DND-41 (cell line): ENCODE data around the gene ACSL3.

ENCODE experiments used
- ATAC-seq: fragments of 200-7000 bp; cut with Tn5 transposase; 3 replicates; pipeline ENCODE4 v1.9.1; 2021; ENCODE audit warnings: low read depth; ENCODE audit not compliant: insufficient read depth
- DNase-seq: peaks from one replicate; pipeline ENCODE4 v3.0.0-alpha.2; 2020
- H2AFZ ChIP-seq: 2 replicates; pipeline ENCODE4 v1.6.0; 2012; ENCODE audit warnings: low read depth, low read length
- H3K27ac ChIP-seq: 2 replicates; pipeline ENCODE4 v1.5.1; 2012; ENCODE audit warnings: low read length, inconsistent platforms
- H3K27me3 ChIP-seq: fragments of 200-600 bp; sonication (generic); 2 replicates; pipeline ENCODE4 v1.6.0; 2012; ENCODE audit warnings: low read length, mild to moderate bottlenecking, inconsistent platforms; ENCODE audit not compliant: insufficient read depth, poor library complexity
- H3K36me3 ChIP-seq: 2 replicates; pipeline ENCODE4 v1.5.1; 2012; ENCODE audit warnings: low read length, inconsistent platforms; ENCODE audit not compliant: insufficient read depth
- H3K4me1 ChIP-seq: 2 replicates; pipeline ENCODE4 v1.5.1; 2012; ENCODE audit warnings: mild to moderate bottlenecking, low read length; ENCODE audit not compliant: insufficient read depth
- H3K4me2 ChIP-seq: 2 replicates; pipeline ENCODE4 v1.6.0; 2012; ENCODE audit warnings: mild to moderate bottlenecking, moderate library complexity, low read length, inconsistent platforms; ENCODE audit not compliant: insufficient read depth
- H3K4me3 ChIP-seq, 2 experiments: fragments of 200-600 bp in 1 of 2; shearing (Covaris generic) in 1 of 2; 2 replicates each; pipeline ENCODE4 v1.5.1; 2012 to 2016; ENCODE audit warnings: inconsistent platforms in 2 of 2, low read length in 2 of 2, mild to moderate bottlenecking in 2 of 2, low read depth in 1 of 2, moderate library complexity in 1 of 2
- H3K79me2 ChIP-seq: 2 replicates; pipeline ENCODE4 v1.6.0; 2012; ENCODE audit warnings: low read length, inconsistent platforms; ENCODE audit not compliant: insufficient read depth
- H3K9ac ChIP-seq: 2 replicates; pipeline ENCODE4 v1.6.0; 2012; ENCODE audit warnings: low read depth, mild to moderate bottlenecking, inconsistent platforms, low read length, moderate library complexity
- H3K9me3 ChIP-seq: 2 replicates; pipeline ENCODE4 v1.5.1; 2012; ENCODE audit warnings: low read length, moderate library complexity, mild to moderate bottlenecking, inconsistent platforms; ENCODE audit not compliant: insufficient read depth, severe bottlenecking
- H4K20me1 ChIP-seq: 2 replicates; pipeline ENCODE4 v1.6.0; 2012; ENCODE audit warnings: low read length; ENCODE audit not compliant: insufficient read depth
- CTCF ChIP-seq: IDR thresholded peaks from 2 replicates; pipeline ENCODE4 v1.5.1; 2012; ENCODE audit warnings: borderline replicate concordance, low read length, moderate library complexity, mild to moderate bottlenecking; ENCODE audit not compliant: poor library complexity, severe bottlenecking; ENCODE audit errors: extremely low read depth
- EZH2 ChIP-seq: IDR thresholded peaks from 3 replicates; pipeline ENCODE4 v1.6.1; 2012; ENCODE audit warnings: borderline replicate concordance, low read depth, mild to moderate bottlenecking, moderate library complexity, low read length, inconsistent platforms; ENCODE audit not compliant: severe bottlenecking

The ACSL3 gene

GRCh38 chr2:222955008-222955407, 94.2 kb downstream of the ACSL3 start:
- H3K27ac ChIP-seq, result no peak overlapping the region
- H4K20me1 ChIP-seq, result no peaks in the 10 kb centered on the region
- no peaks in the 10 kb centered on the region for H3K9me3 ChIP-seq
- DNase-seq (no peak), ATAC-seq (no peak)
- no peaks in the 10 kb centered on the region for H3K27me3 ChIP-seq
- no peaks in the 10 kb centered on the region for H3K36me3 ChIP-seq
- H3K4me1 ChIP-seq, result no peaks in the 10 kb centered on the region
- H3K4me2 ChIP-seq, result no peak overlapping the region
- no peak overlapping the region for H3K9ac ChIP-seq
- TF ChIP-seq EZH2, result no peak
- no peak for TF ChIP-seq CTCF
- H3K79me2 ChIP-seq, result no peaks in the 10 kb centered on the region
- H3K4me3 ChIP-seq, result no peak overlapping the region
- H2AFZ ChIP-seq, result no peak overlapping the region

GRCh38 chr2:222959358-222959757, 98.5 kb downstream of the ACSL3 start:
- Histone ChIP-seq H3K4me3 (no peak overlapping the region), H3K27ac (no peak overlapping the region), H2AFZ (no peak overlapping the region), H3K9me3 (no peaks in the 10 kb centered on the region), H3K9ac (no peak overlapping the region), H4K20me1 (no peaks in the 10 kb centered on the region), H3K4me2 (no peak overlapping the region), H3K4me1 (no peaks in the 10 kb centered on the region), H3K36me3 (no peaks in the 10 kb centered on the region), H3K27me3 (no peaks in the 10 kb centered on the region), H3K79me2 (no peaks in the 10 kb centered on the region)
- DNase-seq, result no peak
- TF ChIP-seq CTCF (no peak), EZH2 (no peak)
- ATAC-seq, result no peak

GRCh38 chr2:222960126-222960525, 99.3 kb downstream of the ACSL3 start:
- no peaks in the 10 kb centered on the region for H4K20me1 ChIP-seq
- no peak overlapping the region for H2AFZ ChIP-seq
- H3K4me1 ChIP-seq, result no peaks in the 10 kb centered on the region
- no peaks in the 10 kb centered on the region for H3K79me2 ChIP-seq
- TF ChIP-seq CTCF (no peak), EZH2 (no peak)
- H3K9ac ChIP-seq, result no peak overlapping the region
- H3K27me3 ChIP-seq, result no peaks in the 10 kb centered on the region
- no peak for ATAC-seq
- H3K9me3 ChIP-seq, result no peaks in the 10 kb centered on the region
- no peak overlapping the region for H3K4me3 ChIP-seq
- H3K36me3 ChIP-seq, result no peaks in the 10 kb centered on the region
- no peak overlapping the region for H3K4me2 ChIP-seq
- H3K27ac ChIP-seq, result no peak overlapping the region
- DNase-seq, result no peak

GRCh38 chr2:222963641-222964040, 102.8 kb downstream of the ACSL3 start:
- ATAC-seq (no peak), DNase-seq (no peak)
- H3K4me3 ChIP-seq, result no peak overlapping the region
- H3K4me2 ChIP-seq, result no peak overlapping the region
- no peak overlapping the region for H3K27ac ChIP-seq
- TF ChIP-seq EZH2, result no peak
- no peak overlapping the region for H3K9ac ChIP-seq
- H3K79me2 ChIP-seq, result no peaks in the 10 kb centered on the region
- no peaks in the 10 kb centered on the region for H3K9me3 ChIP-seq
- no peaks in the 10 kb centered on the region for H3K36me3 ChIP-seq
- H3K27me3 ChIP-seq, result no peaks in the 10 kb centered on the region
- no peak overlapping the region for H2AFZ ChIP-seq
- H4K20me1 ChIP-seq, result no peaks in the 10 kb centered on the region
- no peaks in the 10 kb centered on the region for H3K4me1 ChIP-seq
